K562 (cell line): ENCODE data around the gene CSE1L. TPM values are rescaled to one million over a fixed set of nuclear protein-coding genes. Genes with fewer than 3 reads are reported as not detected.

Experiments
- ATAC-seq: fragments of 200-7000 bp; cut with Tn5 transposase; 3 replicates; pipeline ENCODE4 v1.9.1; 2020; ENCODE audit warnings: moderate library complexity
- Bru-seq: library from RNA; stranded (reverse); fragments of 400-500 nt; gene quantifications from one replicate; lab custom pipeline; 2021; lab: Mats Ljungman, UMichigan
- BruChase-seq, 2 experiments: library from RNA; stranded (reverse); fragments of 400-500 nt; gene quantifications; one replicate each; lab custom pipeline; 2021; lab: Mats Ljungman, UMichigan
- BruUV-seq: library from RNA; stranded (reverse); fragments of 400-500 nt; replicated peaks from 2 replicates; lab custom pipeline; 2021; lab: Mats Ljungman, UMichigan
- CTCF ChIA-PET: fragments of 300-600 bp; formaldehyde crosslinking; extraction: SDS; loops from one replicate; lab custom pipeline; 2021; ENCODE audit warnings: low intra/inter-chr PET ratio; lab: Yijun Ruan, JAX
- POLR2A ChIA-PET: fragments of 300-600, 350-650 bp; sonication (Branson Sonifier 250); formaldehyde crosslinking; extraction: SDS; loops from one replicate; lab custom pipeline; 2021; ENCODE audit warnings: antibody characterized with exemption, inconsistent platforms; lab: Yijun Ruan, JAX
- DNase-seq, 4 experiments: peaks; one replicate each; pipeline versions ENCODE4 v3.0.0 to v3.0.0-alpha.2; 2011 to 2018; ENCODE audit warnings: low spot score in 3 of 4, mixed read lengths in 3 of 4; ENCODE audit errors: extremely low read depth in 1 of 4
- FAIRE-seq: peaks from 2 replicates; lab custom pipeline; 2011; peaks lifted over from hg19 to GRCh38; lab: Jason Lieb, UNC
- H2AFZ ChIP-seq: 2 replicates; pipeline ENCODE4 v1.6.0; 2011; ENCODE audit warnings: low read depth, low read length, control low read depth, inconsistent platforms
- H3K27ac ChIP-seq: fragments of 200-600 bp; 3 replicates; pipeline ENCODE4 v1.8.0; 2011; ENCODE audit warnings: low read depth, mild to moderate bottlenecking, control low read depth, inconsistent platforms, low read length, moderate library complexity, mixed read lengths; ENCODE audit errors: extremely low read depth
- H3K27me3 ChIP-seq, 2 experiments: fragments of 300-600 bp in 1 of 2; 2 replicates in 1 of 2; 3 replicates in 1 of 2; pipeline versions ENCODE4 v1.6.0 to v1.8.0; 2011; ENCODE audit warnings: inconsistent platforms in 2 of 2, low read length in 2 of 2, mild to moderate bottlenecking in 1 of 2, mixed read lengths in 1 of 2, moderate library complexity in 1 of 2; ENCODE audit not compliant: control insufficient read depth in 2 of 2, insufficient read depth in 2 of 2
- H3K36me3 ChIP-seq: fragments of 300-600 bp; 3 replicates; pipeline ENCODE4 v1.8.0; 2011; ENCODE audit warnings: mild to moderate bottlenecking, low read length, inconsistent platforms; ENCODE audit not compliant: control insufficient read depth, insufficient read depth
- H3K4me1 ChIP-seq, 2 experiments: fragments of 200-600 bp in 1 of 2; replicated peaks in 1 of 2; 2 replicates in 1 of 2; 3 replicates in 1 of 2; pipeline versions ENCODE4 v1.5.1 to v1.8.0; 2011; ENCODE audit warnings: inconsistent platforms in 2 of 2, low read length in 2 of 2, mild to moderate bottlenecking in 1 of 2, mixed read lengths in 1 of 2, moderate library complexity in 1 of 2; ENCODE audit not compliant: control insufficient read depth in 2 of 2, insufficient read depth in 2 of 2
- H3K4me2 ChIP-seq: 2 replicates; pipeline ENCODE4 v1.6.1; 2011; ENCODE audit warnings: low read length, control low read depth, inconsistent platforms, mixed read lengths; ENCODE audit not compliant: insufficient read depth
- H3K4me3 ChIP-seq: fragments of 200-600 bp; sonication (generic), shearing (Covaris generic); 2 replicates; pipeline ENCODE4 v1.5.1; 2016; ENCODE audit warnings: control low read depth, inconsistent platforms
- H3K79me2 ChIP-seq: fragments of 200-600 bp; 3 replicates; pipeline ENCODE4 v1.8.0; 2011; ENCODE audit warnings: low read length, inconsistent platforms; ENCODE audit not compliant: control insufficient read depth, insufficient read depth
- H3K9ac ChIP-seq, 2 experiments: 2 replicates each; pipeline versions ENCODE4 v1.6.0 to v1.6.1; 2011; ENCODE audit warnings: low read depth in 2 of 2, low read length in 2 of 2, control low read depth in 1 of 2, inconsistent platforms in 1 of 2, mild to moderate bottlenecking in 1 of 2, mixed read lengths in 1 of 2; ENCODE audit not compliant: insufficient read depth in 1 of 2
- H3K9me1 ChIP-seq: one replicate; pipeline ENCODE4 v1.6.0; 2011; ENCODE audit warnings: inconsistent platforms, mild to moderate bottlenecking, low read length, moderate library complexity; ENCODE audit not compliant: control insufficient read depth, insufficient read depth
- H3K9me3 ChIP-seq: replicated peaks from 2 replicates; pipeline ENCODE4 v1.5.1; 2011; ENCODE audit warnings: low read depth, low read length, inconsistent platforms; ENCODE audit not compliant: control insufficient read depth, insufficient read depth
- H4K20me1 ChIP-seq: replicated peaks from 2 replicates; pipeline ENCODE4 v1.6.1; 2011; ENCODE audit warnings: low read length, inconsistent platforms, mixed read lengths; ENCODE audit not compliant: control insufficient read depth, insufficient read depth
- CBX1 ChIP-seq: sonication (generic); IDR thresholded peaks from 2 replicates; pipeline ENCODE4 v1.6.1; 2016; ENCODE audit warnings: antibody characterized with exemption, low read depth, mild to moderate bottlenecking
- CHCHD3 ChIP-seq: fragments of 250-450 bp; sonication (Bioruptor Pico); IDR thresholded peaks from 2 replicates; pipeline ENCODE4 v2.1.2; 2022; ENCODE audit warnings: mild to moderate bottlenecking
- HDAC1 ChIP-seq, 2 experiments: fragments of 450-650 bp; IDR thresholded peaks; 2 replicates each; pipeline ENCODE4 v1.6.1; 2016 to 2017; ENCODE audit warnings: inconsistent platforms in 1 of 2, mild to moderate bottlenecking in 1 of 2, moderate library complexity in 1 of 2
- SLC30A9 ChIP-seq: fragments of 250-450 bp; sonication (Bioruptor Pico); IDR thresholded peaks from 2 replicates; pipeline ENCODE4 v1.8.0; 2022; ENCODE audit warnings: mild to moderate bottlenecking, moderate library complexity
- SMC3 ChIP-seq: conservative IDR thresholded peaks from 2 replicates; pipeline ENCODE4 v1.6.1; 2011; ENCODE audit warnings: low read depth, low read length, improper control_type of control experiment; ENCODE audit not compliant: insufficient read depth
- ZKSCAN3 ChIP-seq: fragments of 250-450 bp; sonication (Bioruptor Pico); IDR thresholded peaks from 2 replicates; pipeline ENCODE4 v1.4.0; 2020
- WGBS: fragments of 100-300 bp; shearing (Covaris generic); methylation state at CpG from one replicate; pipeline ENCODE4 v1.1.6; 2016; ENCODE audit warnings: low coverage, mixed read lengths; ENCODE audit not compliant: insufficient coverage; ENCODE audit errors: missing lambda C conversion rate; 5-methylcytosine and 5-hydroxymethylcytosine counted together
- in situ Hi-C: fragments of 300-500 bp; cut with MboI; formaldehyde crosslinking; loops from 4 replicates; pipeline ENCODE4 v1.15.0; 2018; ENCODE audit warnings: inconsistent platforms, mixed read lengths
- intact Hi-C: fragments of 100-400 bp; cut with micrococcal nuclease; formaldehyde crosslinking; loops from 2 replicates; pipeline ENCODE4 v1.14.2; 2022
- long read RNA-seq, 3 experiments: library from polyadenylated mRNA in 2 of 3; library from RNA in 1 of 3; unstranded in 2 of 3; stranded (forward) in 1 of 3; transcript quantifications; one replicate each; pipeline ENCODE4 v2.0.0, GENCODE V29; 2019 to 2022
- polyA minus RNA-seq, 3 experiments: library from RNA; depleted of rRNA, polyadenylated mRNA; stranded (reverse); fragments of >200 nt; gene quantifications; 2 replicates each; pipeline ENCODE4 v1.2.3, GENCODE V29; 2011
- polyA plus RNA-seq, 8 experiments: library from polyadenylated mRNA; depleted of rRNA in 4 of 8; stranded (reverse) in 5 of 8; unstranded in 3 of 8; fragments of >200 nt; fragmentation: Nextera tagmentation in 2 of 8; fragmentation: Illumina TruSeq in 1 of 8; extraction: Ambion mirVana in 2 of 8; extraction: Trizol in 1 of 8; gene quantifications; 2 replicates each; pipeline versions ENCODE4 v1.2.1 to v1.2.3, GENCODE V29; 2011 to 2014; ENCODE audit warnings: inconsistent platforms in 1 of 8, missing spikeins in 1 of 8
- total RNA-seq, 7 experiments: library from RNA; depleted of rRNA in 6 of 7; stranded (reverse); fragments of >200 nt in 6 of 7; fragmentation: Illumina TruSeq in 2 of 7; extraction: Trizol in 2 of 7; gene quantifications; 2 replicates each; pipeline versions ENCODE4 v1.2.1 to v1.2.3, GENCODE V29; 2011 to 2021; ENCODE audit warnings: low replicate concordance in 1 of 7
- TF ChIP-seq, protein P1 (sequence below): fragments of 250-450 bp; sonication (Bioruptor Pico); IDR thresholded peaks from 2 replicates; pipeline ENCODE4 v1.6.1; 2021; ENCODE audit warnings: mild to moderate bottlenecking
- TF ChIP-seq, protein P2 (sequence below): IDR thresholded peaks from 2 replicates; pipeline ENCODE4 v1.6.1; 2011; ENCODE audit warnings: borderline replicate concordance, low read depth, mild to moderate bottlenecking, moderate library complexity, low read length; ENCODE audit not compliant: insufficient read depth, poor library complexity, severe bottlenecking

The CSE1L gene, protein sequence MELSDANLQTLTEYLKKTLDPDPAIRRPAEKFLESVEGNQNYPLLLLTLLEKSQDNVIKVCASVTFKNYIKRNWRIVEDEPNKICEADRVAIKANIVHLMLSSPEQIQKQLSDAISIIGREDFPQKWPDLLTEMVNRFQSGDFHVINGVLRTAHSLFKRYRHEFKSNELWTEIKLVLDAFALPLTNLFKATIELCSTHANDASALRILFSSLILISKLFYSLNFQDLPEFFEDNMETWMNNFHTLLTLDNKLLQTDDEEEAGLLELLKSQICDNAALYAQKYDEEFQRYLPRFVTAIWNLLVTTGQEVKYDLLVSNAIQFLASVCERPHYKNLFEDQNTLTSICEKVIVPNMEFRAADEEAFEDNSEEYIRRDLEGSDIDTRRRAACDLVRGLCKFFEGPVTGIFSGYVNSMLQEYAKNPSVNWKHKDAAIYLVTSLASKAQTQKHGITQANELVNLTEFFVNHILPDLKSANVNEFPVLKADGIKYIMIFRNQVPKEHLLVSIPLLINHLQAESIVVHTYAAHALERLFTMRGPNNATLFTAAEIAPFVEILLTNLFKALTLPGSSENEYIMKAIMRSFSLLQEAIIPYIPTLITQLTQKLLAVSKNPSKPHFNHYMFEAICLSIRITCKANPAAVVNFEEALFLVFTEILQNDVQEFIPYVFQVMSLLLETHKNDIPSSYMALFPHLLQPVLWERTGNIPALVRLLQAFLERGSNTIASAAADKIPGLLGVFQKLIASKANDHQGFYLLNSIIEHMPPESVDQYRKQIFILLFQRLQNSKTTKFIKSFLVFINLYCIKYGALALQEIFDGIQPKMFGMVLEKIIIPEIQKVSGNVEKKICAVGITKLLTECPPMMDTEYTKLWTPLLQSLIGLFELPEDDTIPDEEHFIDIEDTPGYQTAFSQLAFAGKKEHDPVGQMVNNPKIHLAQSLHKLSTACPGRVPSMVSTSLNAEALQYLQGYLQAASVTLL
- 43.1 and 111 TPM in 2 replicates for total RNA-seq (2011; cell fraction: chromatin; rRNA removed; ENCODE audit: low replicate concordance)
- total RNA-seq (2011; cell fraction: nucleolus; rRNA removed) = 30.4 and 30.7 TPM in 2 replicates
- total RNA-seq (2011; cell fraction: nucleoplasm; rRNA removed) = 50.2 and 60.6 TPM in 2 replicates
- 163 and 169 TPM in 2 replicates for total RNA-seq (2014; rRNA removed)
- total RNA-seq (2014; rRNA removed; fragmentation: Illumina TruSeq; extraction: Trizol) = 280 and 305 TPM in 2 replicates
- total RNA-seq (2015; rRNA removed; fragmentation: Illumina TruSeq; extraction: Trizol) = 228 and 249 TPM in 2 replicates
- total RNA-seq (2021) = 206 and 219 TPM in 2 replicates
- polyA plus RNA-seq (2011; rRNA removed) = 152 and 223 TPM in 2 replicates
- polyA plus RNA-seq (2011; cell fraction: cytosol; rRNA removed) = 51.7 and 85.9 TPM in 2 replicates
- 47.4 and 55.3 TPM in 2 replicates for polyA plus RNA-seq (2011; cell fraction: nucleus; rRNA removed)
- 102 and 125 TPM in 2 replicates for polyA plus RNA-seq (2012)
- polyA plus RNA-seq (2014; fragmentation: Illumina TruSeq; extraction: Trizol) = 203 and 255 TPM in 2 replicates
- polyA plus RNA-seq (2014; fragmentation: Nextera tagmentation; extraction: Ambion mirVana) = 100 to 1,000 TPM; 138 to 209 TPM
- 171 and 188 TPM in 2 replicates for polyA plus RNA-seq (2014; rRNA removed)
- polyA minus RNA-seq (2011; rRNA and poly(A)+ RNA removed) = 239 and 241 TPM in 2 replicates
- 72.9 and 95.6 TPM in 2 replicates for polyA minus RNA-seq (2011; cell fraction: cytosol; rRNA and poly(A)+ RNA removed)
- 23.7 and 44.5 TPM in 2 replicates for polyA minus RNA-seq (2011; cell fraction: nucleus; rRNA and poly(A)+ RNA removed)
- percentile 93 among the genes with signal in this experiment for Bru-seq, nascent RNA
- BruChase-seq, experiment 1, labeled RNA remaining after a 2-hour chase = percentile 94 among the genes with signal in this experiment
- BruChase-seq, experiment 2, labeled RNA remaining after a 6-hour chase = percentile 95 among the genes with signal in this experiment
- long read RNA-seq, experiment 1, transcript CSE1L-201 (25 exons, 3,553 nt) = major isoform, 277 of 467 reads
- long read RNA-seq, experiment 1, partial matches to known transcripts = 124 of 467 reads
- long read RNA-seq, experiment 1, other reads (novel, unspliced or antisense) = 62 of 467 reads
- long read RNA-seq, experiment 2, transcript CSE1L-201 (25 exons, 3,553 nt) = major isoform, 70 of 333 reads
- long read RNA-seq, experiment 2, partial matches to known transcripts = 231 of 333 reads
- long read RNA-seq, experiment 2, other reads (novel, unspliced or antisense) = 31 of 333 reads
- long read RNA-seq, experiment 3, transcript CSE1L-201 (25 exons, 3,553 nt) = major isoform, 102 of 155 reads
- long read RNA-seq, experiment 3, partial matches to known transcripts = 26 of 155 reads
- long read RNA-seq, experiment 3, other reads (novel, unspliced or antisense) = 27 of 155 reads

DNA sequence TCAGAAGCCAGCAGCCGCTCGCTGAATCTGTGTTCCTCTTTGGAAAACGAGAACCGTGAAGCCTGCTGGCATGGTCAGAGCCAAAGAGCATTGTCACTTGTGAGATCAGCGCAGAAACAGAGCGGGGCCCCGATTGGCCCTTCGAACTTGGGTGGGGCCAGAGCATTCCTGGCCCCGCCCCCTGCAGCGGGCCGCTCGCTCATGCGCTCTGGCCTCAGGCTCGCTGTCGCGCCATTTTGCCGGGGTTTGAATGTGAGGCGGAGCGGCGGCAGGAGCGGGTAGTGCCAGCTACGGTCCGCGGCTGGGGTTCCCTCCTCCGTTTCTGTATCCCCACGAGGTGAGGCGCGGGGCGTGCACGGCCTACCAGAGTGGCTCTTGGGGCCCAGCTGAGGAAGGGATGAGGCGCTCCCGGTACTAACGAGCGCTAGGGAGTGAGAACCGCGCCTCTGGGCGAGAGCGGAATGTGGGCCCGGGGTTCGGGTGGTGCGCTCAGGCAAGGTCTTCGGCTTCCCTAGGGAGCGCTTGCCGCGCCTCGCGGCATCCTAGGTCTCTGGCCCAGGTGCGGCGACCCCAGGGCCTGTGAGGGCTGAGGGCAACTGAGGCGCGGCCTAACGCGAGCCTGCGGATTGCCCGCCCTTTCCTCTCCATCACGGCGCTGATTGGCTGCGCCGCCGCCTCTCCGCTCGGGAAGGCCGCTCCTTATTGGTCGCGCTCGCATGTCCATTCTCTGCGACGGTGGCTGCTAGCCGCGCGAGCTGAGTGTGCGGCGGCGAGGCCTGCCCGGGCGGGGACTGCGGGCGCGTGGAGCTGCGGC lies at the start of gene CSE1L:
CSE1L (plus strand) TSS at position 226 of the 814 bp plus-strand sequence. CDS start 12,152 bp downstream, outside the sequence.
- intact Hi-C loops = no loop called here
- peaks cover 10 to 16% of the 10 kb centered on the region in 2 experiments; a peak in 4 of 5 replicates for H3K4me1 ChIP-seq
- H3K79me2 ChIP-seq = peaks cover 56% of the 10 kb centered on the region
- TF ChIP-seq, protein P1, sequence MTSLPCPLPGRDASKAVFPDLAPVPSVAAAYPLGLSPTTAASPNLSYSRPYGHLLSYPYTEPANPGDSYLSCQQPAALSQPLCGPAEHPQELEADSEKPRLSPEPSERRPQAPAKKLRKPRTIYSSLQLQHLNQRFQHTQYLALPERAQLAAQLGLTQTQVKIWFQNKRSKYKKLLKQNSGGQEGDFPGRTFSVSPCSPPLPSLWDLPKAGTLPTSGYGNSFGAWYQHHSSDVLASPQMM (CRISPR knock-in tag) = no peak
- TF ChIP-seq ZKSCAN3 (CRISPR knock-in tag) (no peak), CBX1 (peak; percentile 42; the same call in 1 of the 2 replicates), CHCHD3 (no peak), SMC3 (no peak), SLC30A9 (no peak), HDAC1 (IDR thresholded peaks at IDR 0.05) (no peak; a peak in 1 of 4 replicates)
- TF ChIP-seq, protein P2, sequence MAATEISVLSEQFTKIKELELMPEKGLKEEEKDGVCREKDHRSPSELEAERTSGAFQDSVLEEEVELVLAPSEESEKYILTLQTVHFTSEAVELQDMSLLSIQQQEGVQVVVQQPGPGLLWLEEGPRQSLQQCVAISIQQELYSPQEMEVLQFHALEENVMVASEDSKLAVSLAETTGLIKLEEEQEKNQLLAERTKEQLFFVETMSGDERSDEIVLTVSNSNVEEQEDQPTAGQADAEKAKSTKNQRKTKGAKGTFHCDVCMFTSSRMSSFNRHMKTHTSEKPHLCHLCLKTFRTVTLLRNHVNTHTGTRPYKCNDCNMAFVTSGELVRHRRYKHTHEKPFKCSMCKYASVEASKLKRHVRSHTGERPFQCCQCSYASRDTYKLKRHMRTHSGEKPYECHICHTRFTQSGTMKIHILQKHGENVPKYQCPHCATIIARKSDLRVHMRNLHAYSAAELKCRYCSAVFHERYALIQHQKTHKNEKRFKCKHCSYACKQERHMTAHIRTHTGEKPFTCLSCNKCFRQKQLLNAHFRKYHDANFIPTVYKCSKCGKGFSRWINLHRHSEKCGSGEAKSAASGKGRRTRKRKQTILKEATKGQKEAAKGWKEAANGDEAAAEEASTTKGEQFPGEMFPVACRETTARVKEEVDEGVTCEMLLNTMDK = no peak

More for the DNA sequence above, at the start of gene CSE1L:
- no peaks in the 10 kb centered on the region for H4K20me1 ChIP-seq
- no peaks in the 10 kb centered on the region for H3K9me1 ChIP-seq
- WGBS = under 1% methylated on average over 63 of the region's 80 CpGs
- in situ Hi-C loops = no loop called here
- H3K9me3 ChIP-seq = no peaks in the 10 kb centered on the region
- H3K27ac ChIP-seq = peak within 1 kb of the TSS; percentile 97
- TSS peak; percentile 55 for BruUV-seq
- POLR2A ChIA-PET = interaction anchor here (0.5 to 4.5 kb wide), 18 partner anchors 10 to 655 kb away, joined by 3 to 42 read pairs (median 3); no protein-coding TSS in a partner anchor
- CTCF ChIA-PET = no interaction called here
- H3K4me3 ChIP-seq = peak within 1 kb of the TSS; percentile 78
- H3K27me3 ChIP-seq = no peaks in the 10 kb centered on the region
- peak within 1 kb of the TSS; percentile 94 for H2AFZ ChIP-seq
- peak within 1 kb of the TSS; percentile 99 for H3K4me2 ChIP-seq
- peak; percentile 96 to 97 (median 97) for DNase-seq
- peak within 1 kb of the TSS; percentile 98 for H3K9ac ChIP-seq
- FAIRE-seq = peak; percentile 96
- peak; percentile 97 for ATAC-seq
- peaks cover 31% of the 10 kb centered on the region for H3K36me3 ChIP-seq
